Measurements from ENCODE around the gene GLT6D1. TPM values are rescaled to one million over a fixed set of nuclear protein-coding genes. Genes with fewer than 3 reads are reported as not detected.

GLT6D1 gene
- total and polyA plus RNA-seq, 2 donors (not counting 3 experiments of a cell fraction or from before 2014, with no cell fraction given): not detected

GRCh38 chr9:135609366-135609955 is 29.9 kb downstream of the GLT6D1 start:
- no peaks in the 10 kb centered on the region for H3K9me1 ChIP-seq (replicated peaks; ENCODE audit: control insufficient read depth, extremely low read depth, insufficient read depth, low read length)
- TF ChIP-seq EZH2 (IDR thresholded peaks at IDR 0.05; ENCODE audit: borderline replicate concordance, low read depth, low read length, severe bottlenecking) (no peak), CTCF (IDR thresholded peaks at IDR 0.05; ENCODE audit: extremely low read depth in 1 of 2, insufficient read depth in 1 of 2, low read depth in 1 of 2, low read length in 2 of 2) (no peak), GATA2 (IDR thresholded peaks at IDR 0.05; ENCODE audit: insufficient read depth, insufficient read length, low read depth, low read length) (no peak), POLR2AphosphoS5 (IDR thresholded peaks at IDR 0.05; ENCODE audit: insufficient read depth, low read depth, low read length) (no peak), MYC (IDR thresholded peaks at IDR 0.05; ENCODE audit: low read depth, low read length) (no peak), FOS (IDR thresholded peaks at IDR 0.05; ENCODE audit: borderline replicate concordance, insufficient read depth, low read length) (no peak), JUN (IDR thresholded peaks at IDR 0.05; ENCODE audit: borderline replicate concordance, insufficient read depth, insufficient read length, low read depth) (no peak), MAX (IDR thresholded peaks at IDR 0.05; ENCODE audit: insufficient read depth, insufficient read length) (no peak), POLR2A (IDR thresholded peaks at IDR 0.05; ENCODE audit: low read depth, low read length) (no peak)
- dilution Hi-C loops (cut with MboI; ENCODE audit: extremely low pct_ligation_motif_present, low sequenced_read_pairs) (no loop called here), intact Hi-C loops (cut with micrococcal nuclease) (loop anchor here (10.0 kb wide), 2 partner anchors 315 to 675 kb away; no protein-coding TSS in a partner anchor)
- ChIA-PET POLR2A (interaction anchor here (0.6 kb wide), 1 partner anchor 12 kb away, joined by 5 read pairs; no protein-coding TSS in a partner anchor), CTCF (no interaction called here)
- H3K27ac ChIP-seq (ENCODE audit: insufficient read depth, low read depth, low read length): no peak overlapping the region
- H3K9me3 ChIP-seq (replicated peaks; ENCODE audit: control insufficient read depth, insufficient read depth, low read length): no peaks in the 10 kb centered on the region
- H3K9ac ChIP-seq (replicated peaks; ENCODE audit: extremely low read depth, insufficient read depth, low read length): no peak overlapping the region
- H3K4me1 ChIP-seq (ENCODE audit: control insufficient read depth, extremely low read depth, insufficient read depth, low read length): no peaks in the 10 kb centered on the region
- no peaks in the 10 kb centered on the region for H3K36me3 ChIP-seq (ENCODE audit: control insufficient read depth in 2 of 2, extremely low read depth in 1 of 2, insufficient read depth in 2 of 2, low read length in 2 of 2)
- FAIRE-seq: no peak
- H3K27me3 ChIP-seq (ENCODE audit: control insufficient read depth in 2 of 2, insufficient read depth in 2 of 2, low read length in 2 of 2): no peaks in the 10 kb centered on the region
- H3K4me2 ChIP-seq (ENCODE audit: insufficient read depth, low read length): no peak overlapping the region
- no peaks in the 10 kb centered on the region for H3K79me2 ChIP-seq (ENCODE audit: control insufficient read depth, insufficient read depth, low read length)
- no peak overlapping the region for H3K4me3 ChIP-seq (replicated peaks in 1 of 3; ENCODE audit: insufficient read depth in 1 of 3, low read depth in 1 of 3, low read length in 3 of 3)
- no TSS peak for BruUV-seq (replicated peaks)
- no peaks in the 10 kb centered on the region for H4K20me1 ChIP-seq (replicated peaks; ENCODE audit: control insufficient read depth, extremely low read depth, insufficient read depth, low read length)
- no peak for DNase-seq (ENCODE audit: low read depth, low spot score)
- H2AFZ ChIP-seq (ENCODE audit: low read depth, low read length): no peak overlapping the region
